ENCODE results near the gene SAMD5.

SAMD5 gene

DNA sequence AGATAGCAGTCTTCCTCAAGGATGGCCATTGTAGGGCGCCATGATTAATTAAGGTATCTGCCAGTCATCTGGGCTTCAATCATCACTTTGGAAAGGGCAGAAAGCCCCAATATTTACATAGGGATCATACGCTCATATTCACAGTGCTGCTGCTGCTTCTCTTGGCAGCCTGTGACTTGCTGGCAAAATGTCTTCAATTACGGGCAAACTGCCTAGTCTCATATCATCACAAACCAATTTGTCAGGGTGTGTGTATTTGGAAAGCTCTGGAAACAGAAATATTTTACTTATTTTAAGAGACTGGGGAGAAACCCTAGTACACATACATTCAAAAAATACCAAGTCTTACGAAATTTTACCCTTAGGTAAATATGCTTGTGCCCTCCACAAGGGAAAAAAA, 77.6 kb downstream of the SAMD5 start:
- no peak overlapping the region for H3K27ac Mint-ChIP-seq
- no peak overlapping the region for H3K4me3 Mint-ChIP-seq
- H3K27me3 Mint-ChIP-seq (ENCODE audit: low read depth, poor library complexity): peaks cover 17% of the 10 kb centered on the region
- TF ChIP-seq, protein P1, sequence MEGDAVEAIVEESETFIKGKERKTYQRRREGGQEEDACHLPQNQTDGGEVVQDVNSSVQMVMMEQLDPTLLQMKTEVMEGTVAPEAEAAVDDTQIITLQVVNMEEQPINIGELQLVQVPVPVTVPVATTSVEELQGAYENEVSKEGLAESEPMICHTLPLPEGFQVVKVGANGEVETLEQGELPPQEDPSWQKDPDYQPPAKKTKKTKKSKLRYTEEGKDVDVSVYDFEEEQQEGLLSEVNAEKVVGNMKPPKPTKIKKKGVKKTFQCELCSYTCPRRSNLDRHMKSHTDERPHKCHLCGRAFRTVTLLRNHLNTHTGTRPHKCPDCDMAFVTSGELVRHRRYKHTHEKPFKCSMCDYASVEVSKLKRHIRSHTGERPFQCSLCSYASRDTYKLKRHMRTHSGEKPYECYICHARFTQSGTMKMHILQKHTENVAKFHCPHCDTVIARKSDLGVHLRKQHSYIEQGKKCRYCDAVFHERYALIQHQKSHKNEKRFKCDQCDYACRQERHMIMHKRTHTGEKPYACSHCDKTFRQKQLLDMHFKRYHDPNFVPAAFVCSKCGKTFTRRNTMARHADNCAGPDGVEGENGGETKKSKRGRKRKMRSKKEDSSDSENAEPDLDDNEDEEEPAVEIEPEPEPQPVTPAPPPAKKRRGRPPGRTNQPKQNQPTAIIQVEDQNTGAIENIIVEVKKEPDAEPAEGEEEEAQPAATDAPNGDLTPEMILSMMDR (IDR thresholded peaks at IDR 0.05): no peak
- no peaks in the 10 kb centered on the region for H3K9me3 Mint-ChIP-seq
- H3K4me1 Mint-ChIP-seq: no peaks in the 10 kb centered on the region
- DNase-seq: no peak
- H3K36me3 Mint-ChIP-seq (ENCODE audit: low read depth): no peaks in the 10 kb centered on the region

DNA sequence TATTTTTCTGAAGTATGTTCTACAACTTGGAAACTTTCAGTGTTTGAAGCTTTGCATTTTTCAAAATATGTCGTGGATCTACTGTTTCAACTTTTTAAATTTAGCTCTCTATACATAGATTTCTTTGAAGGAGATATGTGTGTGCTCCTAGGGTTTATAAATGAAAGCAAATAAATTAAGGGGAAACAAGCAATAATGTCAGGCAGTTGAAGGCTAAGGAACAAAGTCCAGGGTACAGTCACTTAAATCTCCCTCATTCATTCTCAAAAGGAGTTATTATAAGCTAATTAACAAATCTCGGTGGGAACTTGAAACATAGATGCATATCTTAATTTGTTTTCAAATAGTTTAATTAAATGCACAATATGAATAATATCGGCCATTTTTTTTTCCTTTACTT, 79.4 kb downstream of the SAMD5 start:
- Mint-ChIP-seq H3K27me3 (ENCODE audit: low read depth, poor library complexity) (peaks cover 9% of the 10 kb centered on the region), H3K9me3 (no peaks in the 10 kb centered on the region), H3K4me3 (no peak overlapping the region), H3K27ac (no peak overlapping the region), H3K4me1 (no peaks in the 10 kb centered on the region), H3K36me3 (ENCODE audit: low read depth) (no peaks in the 10 kb centered on the region)
- TF ChIP-seq, protein P1 (IDR thresholded peaks at IDR 0.05): no peak
- DNase-seq: no peak

DNA sequence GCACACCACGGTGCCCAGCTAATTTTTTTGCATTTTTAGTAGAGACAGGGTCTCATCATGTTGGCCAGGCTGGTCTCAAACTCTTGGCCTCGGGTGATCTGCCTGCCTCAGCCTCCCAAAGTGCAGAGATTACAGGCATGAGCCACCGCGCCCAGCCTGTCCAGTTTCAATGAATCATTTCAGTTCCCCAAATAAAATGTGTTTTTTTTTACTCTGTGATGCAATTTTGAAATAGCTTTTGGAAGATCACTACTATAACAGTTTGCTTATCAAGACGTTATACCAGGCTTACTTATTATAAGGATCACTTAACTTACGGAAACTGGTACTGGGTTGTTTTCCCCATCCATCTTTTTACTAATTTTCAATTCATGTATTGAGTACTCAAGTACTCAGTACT, 80.0 kb downstream of the SAMD5 start:
- Mint-ChIP-seq H3K27ac (no peak overlapping the region), H3K36me3 (ENCODE audit: low read depth) (no peaks in the 10 kb centered on the region), H3K9me3 (no peaks in the 10 kb centered on the region), H3K4me3 (no peak overlapping the region), H3K27me3 (ENCODE audit: low read depth, poor library complexity) (peaks cover 13% of the 10 kb centered on the region), H3K4me1 (no peaks in the 10 kb centered on the region)
- DNase-seq: no peak
- TF ChIP-seq, protein P1 (IDR thresholded peaks at IDR 0.05): no peak

DNA sequence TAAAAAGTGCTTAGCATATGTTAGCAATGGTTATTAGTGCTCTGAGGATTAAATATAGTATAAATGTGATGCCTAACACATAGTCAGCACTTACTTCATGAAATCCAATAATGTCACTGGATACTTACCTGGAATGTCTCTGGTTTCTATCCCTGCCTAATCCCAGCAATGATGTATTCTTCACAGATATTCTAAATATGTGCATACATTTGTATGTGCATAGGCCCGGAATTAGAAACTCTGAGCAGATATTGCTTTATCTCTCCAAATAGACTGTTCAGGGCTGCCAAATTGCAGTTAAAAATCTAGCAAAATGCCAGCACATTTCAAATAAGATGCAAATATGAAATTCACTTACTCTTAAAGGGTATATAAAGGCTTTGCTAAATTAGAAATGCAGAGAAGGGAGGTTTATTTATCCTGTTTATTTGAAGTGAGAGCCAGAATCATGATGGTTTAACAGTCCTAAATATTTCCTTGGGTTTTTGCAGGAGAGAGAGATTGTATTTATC, 81.3 kb downstream of the SAMD5 start:
- Mint-ChIP-seq H3K4me3 (no peak overlapping the region), H3K9me3 (no peaks in the 10 kb centered on the region), H3K36me3 (ENCODE audit: low read depth) (no peaks in the 10 kb centered on the region), H3K27ac (no peak overlapping the region), H3K4me1 (no peaks in the 10 kb centered on the region), H3K27me3 (ENCODE audit: low read depth, poor library complexity) (peaks cover 16% of the 10 kb centered on the region)
- no peak for DNase-seq
- TF ChIP-seq, protein P1 (IDR thresholded peaks at IDR 0.05): no peak

DNA sequence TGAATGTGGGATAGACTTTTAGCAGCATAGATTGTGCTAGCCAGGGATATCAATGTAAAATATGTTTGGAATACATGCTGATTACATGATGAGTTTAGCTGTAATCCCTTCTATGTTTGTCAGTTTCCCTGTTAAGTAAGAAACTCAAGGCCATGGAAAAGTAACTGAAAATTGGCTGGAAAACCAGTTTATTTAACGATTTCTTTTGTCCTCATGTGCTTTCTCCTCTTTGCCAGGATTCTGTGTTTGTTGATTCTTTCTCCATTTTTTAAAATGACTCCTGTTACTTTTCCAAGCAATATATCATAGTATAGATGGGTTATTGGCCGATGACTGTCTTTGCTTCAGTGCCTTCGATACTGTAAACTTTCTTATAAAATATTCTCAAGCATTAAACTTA, 87.5 kb downstream of the SAMD5 start:
- Mint-ChIP-seq H3K36me3 (ENCODE audit: low read depth) (no peaks in the 10 kb centered on the region), H3K4me3 (no peak overlapping the region), H3K27ac (no peak overlapping the region), H3K27me3 (ENCODE audit: low read depth, poor library complexity) (peaks cover 13% of the 10 kb centered on the region), H3K4me1 (no peaks in the 10 kb centered on the region), H3K9me3 (no peaks in the 10 kb centered on the region)
- no peak for DNase-seq
- TF ChIP-seq, protein P1 (IDR thresholded peaks at IDR 0.05): no peak

GRCh38 chr6:147603392-147604081, 95.0 kb downstream of the SAMD5 start:
- Mint-ChIP-seq H3K27ac (no peak overlapping the region), H3K9me3 (no peaks in the 10 kb centered on the region), H3K27me3 (ENCODE audit: low read depth, poor library complexity) (no peaks in the 10 kb centered on the region), H3K4me1 (peaks cover 4% of the 10 kb centered on the region), H3K4me3 (no peak overlapping the region), H3K36me3 (ENCODE audit: low read depth) (no peaks in the 10 kb centered on the region)
- DNase-seq: no peak
- TF ChIP-seq, protein P1 (IDR thresholded peaks at IDR 0.05): no peak
